OCI-LY1 (cell line): ENCODE data around the gene CEMP1.

Experiments used
- CTCF ChIP-seq: fragments of 200-600 bp; sonication (generic), shearing (Covaris generic); IDR thresholded peaks from 2 replicates; pipeline ENCODE4 v1.5.1; 2017; ENCODE audit warnings: mild to moderate bottlenecking, antibody characterized with exemption, low read length, moderate library complexity, mixed read lengths
- EZH2 ChIP-seq: fragments of 200-600 bp; sonication (generic), shearing (Covaris generic); IDR thresholded peaks from 2 replicates; pipeline ENCODE4 v1.8.0; 2017; ENCODE audit warnings: borderline replicate concordance, mixed run types, mild to moderate bottlenecking, antibody characterized with exemption, low read length, moderate library complexity, mixed read lengths

GRCh38 chr16:2520097-2520783 lies 11.0 kb downstream of the CEMP1 start, which contains the start of gene AMDHD2:
- no peak for TF ChIP-seq CTCF
- TF ChIP-seq EZH2 = no peak
